Measurements from ENCODE around the gene ZNF581. TPM values are rescaled to one million over a fixed set of nuclear protein-coding genes. Genes with fewer than 3 reads are reported as not detected.

Gene ZNF581
- total RNA-seq, 1 experiment from 2014 or later = 37.5 TPM

DNA sequence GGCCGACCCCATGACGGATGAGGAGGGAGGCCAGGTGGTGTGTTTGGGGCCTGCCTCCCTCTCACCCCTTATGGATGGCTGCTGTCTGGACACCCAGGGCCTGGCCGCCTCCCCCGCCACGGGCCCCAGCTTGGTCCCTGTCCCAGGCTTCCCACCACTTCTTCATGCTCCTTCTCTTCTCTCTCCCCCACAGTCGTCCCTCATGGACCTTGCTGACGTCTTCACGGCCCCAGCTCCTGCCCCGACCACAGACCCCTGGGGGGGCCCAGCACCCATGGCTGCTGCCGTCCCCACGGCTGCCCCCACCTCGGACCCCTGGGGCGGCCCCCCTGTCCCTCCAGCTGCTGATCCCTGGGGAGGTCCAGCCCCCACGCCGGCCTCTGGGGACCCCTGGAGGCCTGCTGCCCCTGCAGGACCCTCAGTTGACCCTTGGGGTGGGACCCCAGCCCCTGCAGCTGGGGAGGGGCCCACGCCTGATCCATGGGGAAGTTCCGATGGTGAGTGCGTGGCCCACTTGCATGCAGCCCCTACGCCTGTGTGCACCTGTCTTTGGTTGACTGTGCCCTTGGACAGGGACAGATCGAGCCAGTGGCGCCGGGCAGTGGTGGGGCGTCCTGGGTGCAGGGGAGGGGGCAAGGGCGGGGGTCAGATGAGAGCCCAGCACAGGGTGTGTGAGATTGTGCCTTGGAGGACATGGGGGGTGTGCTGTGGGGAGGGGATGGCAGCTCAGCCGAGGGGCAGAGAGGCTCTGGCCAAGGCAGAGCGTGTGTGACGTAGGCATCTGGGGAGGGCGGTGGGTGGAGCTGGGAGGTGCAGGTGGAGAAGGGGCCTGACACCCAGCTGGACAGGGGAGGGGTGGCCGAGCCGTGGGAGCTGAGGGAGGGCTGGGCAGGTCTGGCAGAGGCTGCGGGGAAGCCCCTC, 48.4 kb downstream of the ZNF581 start:
- ATAC-seq (no peak), DNase-seq (no peak)
- Histone ChIP-seq H3K36me3 (ENCODE audit: low read depth, low read length) (peaks cover 43% of the 10 kb centered on the region), H3K4me3 (ENCODE audit: low read length) (no peak overlapping the region), H3K27ac (ENCODE audit: low read length) (no peak overlapping the region), H3K9ac (ENCODE audit: low read length) (no peak overlapping the region), H3K27me3 (ENCODE audit: low read length) (no peaks in the 10 kb centered on the region), H2AFZ (ENCODE audit: low read length) (no peak overlapping the region), H3K79me2 (ENCODE audit: low read length) (peaks cover 6% of the 10 kb centered on the region; the same call in 1 of the 2 replicates), H4K20me1 (ENCODE audit: low read length) (peaks cover 9% of the 10 kb centered on the region; the same call in 1 of the 2 replicates), H3K4me2 (ENCODE audit: low read length) (no peak overlapping the region), H3F3A (ENCODE audit: low read length, unreplicated experiment) (no peaks in the 10 kb centered on the region), H3K9me3 (ENCODE audit: low read length) (no peaks in the 10 kb centered on the region), H3K4me1 (ENCODE audit: insufficient read depth, low read length) (no peaks in the 10 kb centered on the region), H3K9me2 (replicated peaks; ENCODE audit: low read length) (no peaks in the 10 kb centered on the region)
- no TSS peak for BruUV-seq (replicated peaks)
- ChIA-PET CTCF (no interaction called here), POLR2A (ENCODE audit: unreplicated experiment) (no interaction called here)
- TF ChIP-seq, protein P1, sequence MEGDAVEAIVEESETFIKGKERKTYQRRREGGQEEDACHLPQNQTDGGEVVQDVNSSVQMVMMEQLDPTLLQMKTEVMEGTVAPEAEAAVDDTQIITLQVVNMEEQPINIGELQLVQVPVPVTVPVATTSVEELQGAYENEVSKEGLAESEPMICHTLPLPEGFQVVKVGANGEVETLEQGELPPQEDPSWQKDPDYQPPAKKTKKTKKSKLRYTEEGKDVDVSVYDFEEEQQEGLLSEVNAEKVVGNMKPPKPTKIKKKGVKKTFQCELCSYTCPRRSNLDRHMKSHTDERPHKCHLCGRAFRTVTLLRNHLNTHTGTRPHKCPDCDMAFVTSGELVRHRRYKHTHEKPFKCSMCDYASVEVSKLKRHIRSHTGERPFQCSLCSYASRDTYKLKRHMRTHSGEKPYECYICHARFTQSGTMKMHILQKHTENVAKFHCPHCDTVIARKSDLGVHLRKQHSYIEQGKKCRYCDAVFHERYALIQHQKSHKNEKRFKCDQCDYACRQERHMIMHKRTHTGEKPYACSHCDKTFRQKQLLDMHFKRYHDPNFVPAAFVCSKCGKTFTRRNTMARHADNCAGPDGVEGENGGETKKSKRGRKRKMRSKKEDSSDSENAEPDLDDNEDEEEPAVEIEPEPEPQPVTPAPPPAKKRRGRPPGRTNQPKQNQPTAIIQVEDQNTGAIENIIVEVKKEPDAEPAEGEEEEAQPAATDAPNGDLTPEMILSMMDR (conservative IDR thresholded peaks at IDR 0.05; ENCODE audit: low read depth, low read length) = no peak
- no peak for TF ChIP-seq EZH2 (IDR thresholded peaks at IDR 0.05; ENCODE audit: low read length, unreplicated experiment)
- TF ChIP-seq EZH2phosphoT487 (IDR thresholded peaks at IDR 0.05; ENCODE audit: borderline replicate concordance, low read length) = no peak
- intact Hi-C loops (cut with micrococcal nuclease) = no loop called here

DNA sequence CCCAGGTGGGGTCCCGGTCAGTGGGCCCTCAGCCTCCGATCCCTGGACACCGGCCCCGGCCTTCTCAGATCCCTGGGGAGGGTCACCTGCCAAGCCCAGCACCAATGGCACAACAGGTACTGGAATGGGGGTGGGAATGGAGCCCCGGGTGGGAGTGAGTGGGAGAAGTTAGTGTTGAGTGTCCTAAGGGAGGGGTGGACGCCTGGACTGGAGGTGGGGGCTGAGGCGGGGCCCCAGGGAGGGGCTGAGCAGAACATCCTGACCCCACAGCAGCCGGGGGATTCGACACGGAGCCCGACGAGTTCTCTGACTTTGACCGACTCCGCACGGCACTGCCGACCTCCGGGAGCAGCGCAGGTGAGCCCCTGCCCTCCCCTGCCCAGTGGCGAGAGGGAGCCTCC, 49.2 kb downstream of the ZNF581 start:
- TF ChIP-seq EZH2phosphoT487 (IDR thresholded peaks at IDR 0.05; ENCODE audit: borderline replicate concordance, low read length) = no peak
- TF ChIP-seq EZH2 (IDR thresholded peaks at IDR 0.05; ENCODE audit: low read length, unreplicated experiment) = no peak
- TF ChIP-seq, protein P1 (conservative IDR thresholded peaks at IDR 0.05; ENCODE audit: low read depth, low read length) = no peak
- DNase-seq (no peak), ATAC-seq (no peak)
- H3K9me2 ChIP-seq (replicated peaks; ENCODE audit: low read length) = no peaks in the 10 kb centered on the region
- no peaks in the 10 kb centered on the region for H3K9me3 ChIP-seq (ENCODE audit: low read length)
- no peak overlapping the region for H2AFZ ChIP-seq (ENCODE audit: low read length)
- no peaks in the 10 kb centered on the region for H3K27me3 ChIP-seq (ENCODE audit: low read length)
- no peaks in the 10 kb centered on the region for H3K79me2 ChIP-seq (ENCODE audit: low read length)
- intact Hi-C loops (cut with micrococcal nuclease) = no loop called here
- peaks cover 38% of the 10 kb centered on the region for H3K36me3 ChIP-seq (ENCODE audit: low read depth, low read length)
- H3K4me1 ChIP-seq (ENCODE audit: insufficient read depth, low read length) = no peaks in the 10 kb centered on the region
- POLR2A ChIA-PET (ENCODE audit: unreplicated experiment) = no interaction called here
- CTCF ChIA-PET = no interaction called here
- no peaks in the 10 kb centered on the region for H3F3A ChIP-seq (ENCODE audit: low read length, unreplicated experiment)
- no TSS peak for BruUV-seq (replicated peaks)
- no peak overlapping the region for H3K4me2 ChIP-seq (ENCODE audit: low read length)
- peaks cover under 1% of the 10 kb centered on the region; the same call in 1 of the 2 replicates for H4K20me1 ChIP-seq (ENCODE audit: low read length)
- H3K27ac ChIP-seq (ENCODE audit: low read length) = no peak overlapping the region
- no peak overlapping the region for H3K9ac ChIP-seq (ENCODE audit: low read length)
- no peak overlapping the region for H3K4me3 ChIP-seq (ENCODE audit: low read length)
